ENCODE results near the gene GRIN2A.

GRIN2A gene

GRCh38 chr16:10083301-10083700 lies 98.9 kb downstream of the GRIN2A start:
- no peak for DNase-seq

- DNase-seq: peak; percentile 65
Observed at GRCh38 chr16:10081201-10081940, 100.9 kb downstream of the GRIN2A start.

GRCh38 chr16:10080051-10080772 lies 102.0 kb downstream of the GRIN2A start:
- peak; percentile 41 for DNase-seq

GRCh38 chr16:10078541-10078949 lies 103.7 kb downstream of the GRIN2A start:
- DNase-seq: peak; percentile 61

GRCh38 chr16:10077861-10078260 lies 104.4 kb downstream of the GRIN2A start:
- DNase-seq: no peak

- no peak for DNase-seq
Observed at GRCh38 chr16:10076037-10076436, 106.2 kb downstream of the GRIN2A start.

GRCh38 chr16:10070591-10070990 lies 111.6 kb downstream of the GRIN2A start:
- no peak for DNase-seq

- DNase-seq: no peak
Observed at GRCh38 chr16:10069374-10069773, 112.9 kb downstream of the GRIN2A start.

- no peak for DNase-seq
Observed at GRCh38 chr16:10067835-10068234, 114.4 kb downstream of the GRIN2A start.

- DNase-seq: no peak
Observed at GRCh38 chr16:10067406-10067805, 114.8 kb downstream of the GRIN2A start.

- DNase-seq: no peak
Observed at GRCh38 chr16:10065019-10065418, 117.2 kb downstream of the GRIN2A start.

- no peak for DNase-seq
Observed at GRCh38 chr16:10048850-10049249, 133.4 kb downstream of the GRIN2A start.

- no peak for DNase-seq
Observed at GRCh38 chr16:10045947-10046346, 136.3 kb downstream of the GRIN2A start.

- no peak for DNase-seq
Observed at GRCh38 chr16:10045291-10045775, 136.9 kb downstream of the GRIN2A start.

GRCh38 chr16:10040136-10041080 lies 141.8 kb downstream of the GRIN2A start:
- DNase-seq: no peak

- peak; percentile 87 for DNase-seq
Observed at GRCh38 chr16:10039220-10040096, 142.8 kb downstream of the GRIN2A start.

- peak; percentile 38 for DNase-seq
Observed at GRCh38 chr16:10037751-10038150, 144.5 kb downstream of the GRIN2A start.

GRCh38 chr16:10036956-10037355 lies 145.3 kb downstream of the GRIN2A start:
- peak; percentile 72 for DNase-seq

GRCh38 chr16:10033556-10033955 lies 148.7 kb downstream of the GRIN2A start:
- no peak for DNase-seq

GRCh38 chr16:10031955-10032354 lies 150.3 kb downstream of the GRIN2A start:
- no peak for DNase-seq

GRCh38 chr16:10031473-10031872 lies 150.8 kb downstream of the GRIN2A start:
- DNase-seq: no peak

- no peak for DNase-seq
Observed at GRCh38 chr16:10028644-10029043, 153.6 kb downstream of the GRIN2A start.

All from eye (tissue), 1 donor.